HCT116 (cell line): ENCODE results near the gene CAMSAP3. TPM values are rescaled to one million over a fixed set of nuclear protein-coding genes. Genes with fewer than 3 reads are reported as not detected.

ENCODE experiments used
- ATAC-seq: fragments of 200-7000 bp; cut with Tn5 transposase; 2 replicates; pipeline ENCODE4 v1.9.1; 2020; ENCODE audit warnings: mild to moderate bottlenecking, moderate library complexity
- BruUV-seq: library from RNA; stranded (reverse); fragments of 400-500 nt; replicated peaks from 2 replicates; lab custom pipeline; 2021; lab: Mats Ljungman, UMichigan
- CTCF ChIA-PET: fragments of 300-600 bp; sonication (Branson Sonifier 250); formaldehyde crosslinking; loops from one replicate; lab custom pipeline; 2021; ENCODE audit warnings: antibody characterized with exemption; lab: Charles Lee
- POLR2A ChIA-PET: fragments of 300-600, 350-600 bp; sonication (Branson Sonifier 250); formaldehyde crosslinking; loops from one replicate; lab custom pipeline; 2021; ENCODE audit warnings: antibody characterized with exemption; lab: Charles Lee
- RAD21 ChIA-PET, 2 experiments: fragments of 300-600 bp; sonication (Branson Sonifier 250); formaldehyde crosslinking; loops; one replicate each; lab custom pipeline; 2023; ENCODE audit warnings: low total read pairs in 2 of 2; ENCODE audit not compliant: uncharacterized antibody in 2 of 2, unreplicated experiment in 2 of 2, low non-redundant PET in 1 of 2; lab: Charles Lee
- DNase-seq: peaks from one replicate; pipeline ENCODE4 v3.0.0-alpha.2; 2010; ENCODE audit warnings: low read depth, low spot score
- H2AFZ ChIP-seq: fragments of 200-600 bp; shearing (Covaris generic), sonication (generic); 2 replicates; pipeline ENCODE4 v1.6.1; 2017; ENCODE audit warnings: low read depth, mixed run types, mixed read lengths, antibody characterized with exemption, low read length; ENCODE audit not compliant: poor library complexity, severe bottlenecking
- H3K27ac ChIP-seq: 2 replicates; pipeline ENCODE4 v1.5.1; 2012; ENCODE audit warnings: low read depth, low read length
- H3K27me3 ChIP-seq: fragments of 200-600 bp; sonication (generic); 2 replicates; pipeline ENCODE4 v1.6.1; 2016; ENCODE audit warnings: mixed run types, low read length, mixed read lengths; ENCODE audit not compliant: insufficient read depth
- H3K36me3 ChIP-seq, 2 experiments: fragments of 200-500 bp in 1 of 2; fragments of 200-600 bp in 1 of 2; sonication (Bioruptor generic) in 1 of 2; sonication (generic) in 1 of 2; 2 replicates each; pipeline versions ENCODE4 v1.5.1 to v1.6.1; 2014 to 2016; ENCODE audit warnings: low read length in 2 of 2, inconsistent platforms in 1 of 2, mixed read lengths in 1 of 2, mixed run types in 1 of 2; ENCODE audit not compliant: insufficient read depth in 2 of 2, control insufficient read depth in 1 of 2
- H3K4me1 ChIP-seq, 2 experiments: fragments of 200-600 bp in 1 of 2; sonication (generic) in 1 of 2; 2 replicates each; pipeline versions ENCODE4 v1.5.1 to v1.6.1; 2012 to 2017; ENCODE audit warnings: low read length in 2 of 2, inconsistent platforms in 1 of 2, mild to moderate bottlenecking in 1 of 2, mixed read lengths in 1 of 2, mixed run types in 1 of 2, moderate library complexity in 1 of 2; ENCODE audit not compliant: insufficient read depth in 2 of 2, control insufficient read depth in 1 of 2
- H3K4me2 ChIP-seq: fragments of 200-600 bp; sonication (generic); 2 replicates; pipeline ENCODE4 v1.6.1; 2017; ENCODE audit warnings: mixed run types, low read length, mixed read lengths
- H3K4me3 ChIP-seq, 2 experiments: fragments of 200-600 bp in 1 of 2; sonication (generic) in 1 of 2; replicated peaks in 1 of 2; 2 replicates each; pipeline ENCODE4 v1.5.1; 2011 to 2016; ENCODE audit warnings: low read length in 2 of 2, control low read depth in 1 of 2, low read depth in 1 of 2, mild to moderate bottlenecking in 1 of 2, mixed read lengths in 1 of 2, mixed run types in 1 of 2
- H3K79me2 ChIP-seq: fragments of 200-600 bp; sonication (generic); 2 replicates; pipeline ENCODE4 v1.6.1; 2017; ENCODE audit warnings: mild to moderate bottlenecking, mixed run types, low read length, moderate library complexity, mixed read lengths; ENCODE audit not compliant: insufficient read depth
- H3K9ac ChIP-seq: fragments of 200-600 bp; sonication (generic); 2 replicates; pipeline ENCODE4 v1.6.1; 2016; ENCODE audit warnings: low read length, mixed read lengths
- H3K9me2 ChIP-seq: fragments of 200-600 bp; sonication (generic), shearing (Covaris generic); 2 replicates; pipeline ENCODE4 v1.6.1; 2017; ENCODE audit warnings: mixed run types, mild to moderate bottlenecking, moderate library complexity; ENCODE audit not compliant: insufficient read depth
- H3K9me3 ChIP-seq, 2 experiments: fragments of 200-500 bp in 1 of 2; fragments of 200-600 bp in 1 of 2; sonication (Bioruptor generic) in 1 of 2; sonication (generic) in 1 of 2; 2 replicates each; pipeline ENCODE4 v1.6.1; 2014 to 2017; ENCODE audit warnings: low read length in 2 of 2, mixed read lengths in 2 of 2, inconsistent platforms in 1 of 2, low read depth in 1 of 2, mild to moderate bottlenecking in 1 of 2, mixed run types in 1 of 2, moderate library complexity in 1 of 2; ENCODE audit not compliant: control insufficient read depth in 1 of 2, insufficient read depth in 1 of 2
- H4K20me1 ChIP-seq: fragments of 200-600 bp; sonication (generic), shearing (Covaris generic); 2 replicates; pipeline ENCODE4 v1.6.1; 2017; ENCODE audit warnings: mixed run types, mild to moderate bottlenecking, moderate library complexity; ENCODE audit not compliant: insufficient read depth
- MAX ChIP-seq: IDR thresholded peaks from 2 replicates; pipeline ENCODE4 v1.6.1; 2012
- POLR2A ChIP-seq: IDR thresholded peaks from 2 replicates; pipeline ENCODE4 v1.7.0; 2011; ENCODE audit warnings: borderline replicate concordance; ENCODE audit not compliant: insufficient read depth, insufficient read length; ENCODE audit errors: extremely low read depth
- POLR2AphosphoS5 ChIP-seq: IDR thresholded peaks from 2 replicates; pipeline ENCODE4 v1.6.1; 2011; ENCODE audit warnings: mild to moderate bottlenecking, low read depth, low read length, moderate library complexity
- SP1 ChIP-seq: IDR thresholded peaks from 2 replicates; pipeline ENCODE4 v1.6.1; 2012; ENCODE audit warnings: low read depth
- ZBTB33 ChIP-seq: IDR thresholded peaks from 2 replicates; pipeline ENCODE4 v1.6.1; 2011; ENCODE audit warnings: mild to moderate bottlenecking, low read length, moderate library complexity; ENCODE audit not compliant: insufficient replicate concordance; ENCODE audit errors: extremely low read depth
- ZFX ChIP-seq: fragments of 450-650 bp; IDR thresholded peaks from 2 replicates; pipeline ENCODE4 v1.6.1; 2017
- intact Hi-C: fragments of 100-400 bp; cut with micrococcal nuclease; formaldehyde crosslinking; loops from 2 replicates; pipeline ENCODE4 v1.10.0; 2022
- total RNA-seq: library from RNA; stranded (reverse); gene quantifications from one replicate; pipeline ENCODE4 v1.2.1, GENCODE V29; 2021; ENCODE audit not compliant: unreplicated experiment

The CAMSAP3 gene
- total RNA-seq, 1 experiment from 2014 or later, result 24.0 TPM

GRCh38 chr19:7636691-7637373 is 41.2 kb downstream of the CAMSAP3 start, which contains the start of gene STXBP2 (continued):
- no peak for TF ChIP-seq POLR2A
- TF ChIP-seq MAX, result peak; percentile 100
- peak; percentile 56; the same call in 1 of the 2 replicates for TF ChIP-seq SP1

DNA sequence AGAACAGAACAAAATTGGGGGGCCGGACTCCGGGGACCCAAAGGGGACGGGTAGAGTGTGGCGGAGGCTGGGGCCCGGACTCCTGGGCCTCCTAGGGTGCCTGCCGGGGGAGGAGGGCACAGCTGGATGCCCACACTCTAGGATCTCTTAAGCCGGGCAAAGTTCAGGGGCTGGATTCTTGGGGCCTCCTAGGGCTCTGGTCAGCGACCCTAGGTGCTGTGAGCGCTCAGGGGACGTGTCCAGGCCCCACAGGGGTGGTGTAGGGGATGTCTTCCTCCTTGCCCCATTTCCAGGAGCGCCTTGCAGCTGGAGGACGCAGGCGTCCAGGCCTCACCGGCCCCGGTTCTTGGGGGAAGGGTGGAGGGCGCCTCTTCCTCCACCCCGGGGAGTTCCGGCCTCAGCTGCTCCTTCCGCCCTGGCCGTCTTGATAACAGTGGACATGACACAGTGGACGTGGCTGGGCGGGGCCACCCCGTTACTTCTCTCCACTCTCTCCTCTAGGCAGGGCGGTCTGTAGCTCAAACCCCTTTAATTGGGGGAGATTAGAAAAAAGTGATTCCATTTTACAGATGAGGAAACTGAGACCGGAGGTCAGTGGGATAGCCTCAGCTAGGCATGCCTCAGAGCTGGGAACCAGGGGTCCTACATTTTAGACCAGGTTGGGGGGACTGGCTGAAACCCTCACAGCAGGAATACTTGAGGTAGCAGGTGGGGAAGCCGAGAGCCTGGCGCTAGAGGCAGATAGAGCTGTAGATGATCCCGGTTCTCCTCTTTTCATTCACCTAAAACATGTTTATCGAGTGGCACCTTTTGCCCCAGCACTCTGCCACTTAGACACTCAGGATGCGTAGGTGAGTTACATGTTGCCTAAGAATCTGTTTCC is 42.0 kb downstream of the CAMSAP3 start:
- TF ChIP-seq POLR2AphosphoS5 (peak; percentile 27; the same call in 1 of the 2 replicates), ZBTB33 (no peak), ZFX (peak; percentile 40; the same call in 1 of the 2 replicates)
- ChIA-PET POLR2A (interaction anchor here (1.6 kb wide), 1 partner anchor 8 kb away, joined by 6 read pairs; the partner anchor contains the start of genes PET100 and XAB2), RAD21 (no interaction called here), CTCF (interaction anchor here (1.1 to 1.5 kb wide), 3 partner anchors 43 to 217 kb away, joined by 3 to 6 read pairs (median 5); partner anchors contain the start of gene TRAPPC5)
- peak; percentile 53 for ATAC-seq
- peaks cover 8 to 14% of the 10 kb centered on the region in 2 experiments; a peak in 3 of 4 replicates for H3K4me1 ChIP-seq
- no peaks in the 10 kb centered on the region; a peak in 1 of 4 replicates for H3K36me3 ChIP-seq
- no peaks in the 10 kb centered on the region for H3K9me2 ChIP-seq
- peak overlapping the region; percentile 92 for H3K9ac ChIP-seq
- H2AFZ ChIP-seq, result no peak overlapping the region
- H3K27me3 ChIP-seq, result no peaks in the 10 kb centered on the region
- no peaks in the 10 kb centered on the region for H4K20me1 ChIP-seq
- intact Hi-C loops, result no loop called here
- peak overlapping the region; percentile 94 to 97 for H3K4me3 ChIP-seq
- peaks cover 17% of the 10 kb centered on the region for H3K79me2 ChIP-seq
- no peak for DNase-seq
- H3K4me2 ChIP-seq, result peak overlapping the region; percentile 93
- H3K9me3 ChIP-seq, result peaks cover 0 to 4% of the 10 kb centered on the region in 2 experiments; a peak in 1 of 4 replicates
- TSS peak; percentile 41 for BruUV-seq
- peak overlapping the region; percentile 84 for H3K27ac ChIP-seq
